OCI-LY3 (cell line): Measurements from ENCODE around the gene MAGEA8.

Experiments used
- EZH2phosphoT487 ChIP-seq: fragments of 200-600 bp; shearing (Covaris generic); IDR thresholded peaks from 2 replicates; pipeline ENCODE4 v1.6.1; 2018; ENCODE audit warnings: antibody characterized with exemption, mixed run types, low read depth
- TF ChIP-seq, protein P1 (sequence below): fragments of 200-600, 300-600 bp; sonication (generic); IDR thresholded peaks from 2 replicates; pipeline ENCODE4 v1.5.1; 2014; ENCODE audit warnings: antibody characterized with exemption, low read length, low read depth

GRCh38 chrX:149910178-149910695 is 29.3 kb downstream of the MAGEA8 start:
- TF ChIP-seq, protein P1, sequence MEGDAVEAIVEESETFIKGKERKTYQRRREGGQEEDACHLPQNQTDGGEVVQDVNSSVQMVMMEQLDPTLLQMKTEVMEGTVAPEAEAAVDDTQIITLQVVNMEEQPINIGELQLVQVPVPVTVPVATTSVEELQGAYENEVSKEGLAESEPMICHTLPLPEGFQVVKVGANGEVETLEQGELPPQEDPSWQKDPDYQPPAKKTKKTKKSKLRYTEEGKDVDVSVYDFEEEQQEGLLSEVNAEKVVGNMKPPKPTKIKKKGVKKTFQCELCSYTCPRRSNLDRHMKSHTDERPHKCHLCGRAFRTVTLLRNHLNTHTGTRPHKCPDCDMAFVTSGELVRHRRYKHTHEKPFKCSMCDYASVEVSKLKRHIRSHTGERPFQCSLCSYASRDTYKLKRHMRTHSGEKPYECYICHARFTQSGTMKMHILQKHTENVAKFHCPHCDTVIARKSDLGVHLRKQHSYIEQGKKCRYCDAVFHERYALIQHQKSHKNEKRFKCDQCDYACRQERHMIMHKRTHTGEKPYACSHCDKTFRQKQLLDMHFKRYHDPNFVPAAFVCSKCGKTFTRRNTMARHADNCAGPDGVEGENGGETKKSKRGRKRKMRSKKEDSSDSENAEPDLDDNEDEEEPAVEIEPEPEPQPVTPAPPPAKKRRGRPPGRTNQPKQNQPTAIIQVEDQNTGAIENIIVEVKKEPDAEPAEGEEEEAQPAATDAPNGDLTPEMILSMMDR, result no peak
- no peak for TF ChIP-seq EZH2phosphoT487
